Stimulated activated CD8-positive, alpha-beta memory T cell treated with anti-CD3 and anti-CD28 coated beads, Interleukin-15, amount 100 ng/mL, for 4 hours (primary cell): ENCODE results near the gene ERCC6L.

Source experiments
- DNase-seq, 2 donors: peaks; one replicate each; pipeline ENCODE4 v3.0.0-alpha.2; 2020; ENCODE audit warnings: low read depth in 2 of 2

Gene ERCC6L

DNA sequence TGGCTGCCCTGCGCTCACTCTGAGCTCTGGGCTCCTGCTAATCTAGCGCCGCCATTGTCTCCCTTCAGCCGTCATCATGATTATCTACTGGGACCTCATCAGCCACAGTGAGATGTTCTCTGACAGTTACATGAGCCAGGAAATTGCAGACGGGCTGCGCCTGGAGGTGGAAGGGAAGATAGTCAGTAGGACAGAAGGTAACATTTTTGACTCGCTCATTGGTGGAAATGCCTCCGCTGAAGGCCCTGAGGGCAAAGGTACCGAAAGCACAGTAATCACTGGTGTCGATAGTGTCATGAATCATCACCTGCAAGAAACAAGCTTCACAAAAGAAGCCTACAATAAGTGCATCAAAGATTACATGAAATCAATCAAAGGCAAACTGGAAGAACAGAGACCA, 79.1 kb downstream of the ERCC6L start:
- no peak for DNase-seq

DNA sequence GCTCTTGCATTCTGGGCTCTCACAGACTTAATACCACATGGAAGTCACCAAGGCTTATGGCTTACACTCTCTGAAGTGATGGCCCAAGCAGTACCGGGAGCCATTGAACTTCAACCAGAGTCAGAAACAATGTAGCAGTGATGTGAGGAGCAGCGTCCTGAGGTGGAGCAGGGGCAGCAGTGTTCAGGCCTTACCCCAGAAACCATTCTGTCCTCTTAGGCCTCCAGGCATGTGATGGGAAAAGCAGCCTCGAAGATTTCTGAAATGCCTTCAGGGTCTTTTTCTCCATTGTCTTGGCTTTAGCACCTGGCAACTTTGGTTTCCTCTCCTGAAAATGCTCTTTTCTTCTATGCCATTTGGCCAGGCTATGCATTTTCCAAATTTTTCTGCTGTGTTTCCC, 80.1 kb downstream of the ERCC6L start:
- DNase-seq, result no peak
